WTC11 (cell line): Measurements from ENCODE around the gene SLC8A2. TPM values are rescaled to one million over a fixed set of nuclear protein-coding genes. Genes with fewer than 3 reads are reported as not detected.

Experiments
- ATAC-seq: fragments of 200-7000 bp; cut with Tn5 transposase; 2 replicates; pipeline ENCODE4 v1.10.0; 2021; ENCODE audit warnings: mild to moderate bottlenecking, moderate library complexity
- CTCF ChIA-PET: fragments of 300-600 bp; sonication (Branson Sonifier 250); formaldehyde crosslinking; loops from one replicate; lab custom pipeline; 2021; ENCODE audit warnings: antibody characterized with exemption; lab: Charles Lee
- POLR2A ChIA-PET: fragments of 350-600 bp; sonication (Branson Sonifier 250); formaldehyde crosslinking; loops from one replicate; lab custom pipeline; 2021; ENCODE audit warnings: antibody characterized with exemption; lab: Charles Lee
- DNase-seq: peaks from one replicate; pipeline ENCODE4 v3.0.0; 2021; ENCODE audit warnings: low spot score
- H3K27ac Mint-ChIP-seq: 2 replicates; pipeline ENCODE4 v1.8.0; 2021; ENCODE audit warnings: mixed read lengths
- H3K27me3 Mint-ChIP-seq: 2 replicates; pipeline ENCODE4 v1.8.0; 2021; ENCODE audit warnings: low read depth, mild to moderate bottlenecking, moderate library complexity, mixed read lengths
- H3K36me3 Mint-ChIP-seq: 2 replicates; pipeline ENCODE4 v1.8.0; 2021; ENCODE audit warnings: mixed read lengths
- H3K4me1 Mint-ChIP-seq: 2 replicates; pipeline ENCODE4 v1.8.0; 2022; ENCODE audit warnings: mixed read lengths
- H3K4me3 Mint-ChIP-seq: 2 replicates; pipeline ENCODE4 v1.8.0; 2021; ENCODE audit warnings: mild to moderate bottlenecking, moderate library complexity, mixed read lengths
- H3K9me3 Mint-ChIP-seq: 2 replicates; pipeline ENCODE4 v1.8.0; 2021; ENCODE audit warnings: mixed read lengths
- FOXK1 ChIP-seq: sonication (generic); formaldehyde crosslinking; IDR thresholded peaks from 2 replicates; pipeline ENCODE4 v1.8.0; 2022; ENCODE audit warnings: mild to moderate bottlenecking, moderate library complexity, missing genetic modification reagents
- GTF2I ChIP-seq: fragments of 250-450 bp; sonication (Bioruptor Pico); conservative IDR thresholded peaks from 2 replicates; pipeline ENCODE4 v1.4.0; 2021; ENCODE audit warnings: mild to moderate bottlenecking
- IRF2 ChIP-seq: sonication (generic); formaldehyde crosslinking; IDR thresholded peaks from 2 replicates; pipeline ENCODE4 v1.8.0; 2022; ENCODE audit warnings: low read depth, missing genetic modification reagents, borderline replicate concordance
- JUN ChIP-seq: sonication (generic); formaldehyde crosslinking; IDR thresholded peaks from 2 replicates; pipeline ENCODE4 v1.8.0; 2023; ENCODE audit warnings: mild to moderate bottlenecking, missing genetic modification reagents
- NFYB ChIP-seq: sonication (generic); formaldehyde crosslinking; conservative IDR thresholded peaks from 2 replicates; pipeline ENCODE4 v1.8.0; 2022; ENCODE audit warnings: low read depth, missing genetic modification reagents
- NR2C2 ChIP-seq: sonication (generic); formaldehyde crosslinking; IDR thresholded peaks from 2 replicates; pipeline ENCODE4 v1.8.0; 2022; ENCODE audit warnings: mild to moderate bottlenecking, missing genetic modification reagents
- OVOL2 ChIP-seq: fragments of 250-450 bp; sonication (Bioruptor Pico); IDR thresholded peaks from 2 replicates; pipeline ENCODE4 v1.9.0; 2021; ENCODE audit warnings: mild to moderate bottlenecking, borderline replicate concordance
- RELA ChIP-seq: sonication (generic); formaldehyde crosslinking; IDR thresholded peaks from 2 replicates; pipeline ENCODE4 v1.8.1; 2022; ENCODE audit warnings: missing genetic modification reagents, mild to moderate bottlenecking, borderline replicate concordance
- RORB ChIP-seq: fragments of 250-450 bp; sonication (Bioruptor Pico); IDR thresholded peaks from 2 replicates; pipeline ENCODE4 v1.9.0; 2021; ENCODE audit warnings: mild to moderate bottlenecking
- SMAD3 ChIP-seq: sonication (generic); formaldehyde crosslinking; IDR thresholded peaks from 2 replicates; pipeline ENCODE4 v1.8.0; 2022; ENCODE audit warnings: missing genetic modification reagents, mild to moderate bottlenecking, borderline replicate concordance
- TCF7 ChIP-seq: sonication (generic); formaldehyde crosslinking; IDR thresholded peaks from 2 replicates; pipeline ENCODE4 v1.8.0; 2022; ENCODE audit warnings: mild to moderate bottlenecking, low read depth, missing genetic modification reagents, moderate library complexity
- USF1 ChIP-seq: sonication (generic); formaldehyde crosslinking; IDR thresholded peaks from 2 replicates; pipeline ENCODE4 v1.8.0; 2022; ENCODE audit warnings: mild to moderate bottlenecking, missing genetic modification reagents
- ZNF219 ChIP-seq: sonication (generic); formaldehyde crosslinking; IDR thresholded peaks from 2 replicates; pipeline ENCODE4 v1.8.0; 2023; ENCODE audit warnings: missing genetic modification reagents, mild to moderate bottlenecking, borderline replicate concordance
- ZNF317 ChIP-seq: sonication (generic); formaldehyde crosslinking; IDR thresholded peaks from 2 replicates; pipeline ENCODE4 v1.8.1; 2023; ENCODE audit warnings: low read depth, mild to moderate bottlenecking, moderate library complexity, missing genetic modification reagents, borderline replicate concordance
- ZSCAN18 ChIP-seq: fragments of 250-450 bp; sonication (Bioruptor Pico); IDR thresholded peaks from 2 replicates; pipeline ENCODE4 v2.1.2; 2022; ENCODE audit warnings: mild to moderate bottlenecking, moderate library complexity
- total RNA-seq: library from RNA; stranded (reverse); gene quantifications from 3 replicates; pipeline ENCODE4 v1.2.3, GENCODE V29; 2021
- TF ChIP-seq, protein P1 (sequence below): sonication (generic); formaldehyde crosslinking; IDR thresholded peaks from 2 replicates; pipeline ENCODE4 v1.8.1; 2023; ENCODE audit warnings: mild to moderate bottlenecking, moderate library complexity, missing genetic modification reagents
- TF ChIP-seq, protein P2 (sequence below): fragments of 250-450 bp; sonication (Bioruptor Pico); IDR thresholded peaks from 2 replicates; pipeline ENCODE4 v1.9.0; 2021; ENCODE audit warnings: mild to moderate bottlenecking
- TF ChIP-seq, protein P3 (sequence below): fragments of 200-600 bp; IDR thresholded peaks from 2 replicates; pipeline ENCODE4 v1.8.0; 2022; ENCODE audit warnings: antibody characterized with exemption
- TF ChIP-seq, protein P4 (sequence below): fragments of 250-450 bp; sonication (Bioruptor Pico); IDR thresholded peaks from 2 replicates; pipeline ENCODE4 v1.8.0; 2021; ENCODE audit warnings: mild to moderate bottlenecking
- TF ChIP-seq, protein P5 (sequence below): sonication (generic); formaldehyde crosslinking; IDR thresholded peaks from 2 replicates; pipeline ENCODE4 v1.8.1; 2022; ENCODE audit warnings: low read depth, missing genetic modification reagents, borderline replicate concordance

SLC8A2 gene
- total RNA-seq, 1 experiment from 2014 or later: 6.5 TPM

DNA sequence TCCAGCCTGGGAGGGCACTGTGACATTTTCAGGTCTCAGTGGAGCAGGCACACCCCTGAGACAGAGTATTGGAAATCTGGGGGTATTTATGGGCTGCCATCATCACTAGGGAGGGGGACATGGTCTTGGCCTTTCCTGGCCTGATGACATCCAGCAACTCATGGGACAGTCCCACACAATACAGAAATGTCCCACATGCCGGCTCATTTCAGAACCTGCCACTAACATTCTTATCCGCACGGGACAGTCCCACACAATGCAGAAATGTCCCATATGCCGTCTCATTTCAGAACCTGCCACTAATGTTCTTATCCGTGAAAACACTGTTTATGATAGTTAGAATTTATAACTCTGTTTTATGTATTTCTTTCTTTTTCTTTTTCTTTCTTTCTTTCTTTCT lies 9.8 kb downstream of the SLC8A2 start:
- Mint-ChIP-seq H3K36me3 (no peaks in the 10 kb centered on the region), H3K27me3 (no peaks in the 10 kb centered on the region), H3K4me3 (no peak overlapping the region), H3K4me1 (peaks cover 13% of the 10 kb centered on the region), H3K9me3 (no peaks in the 10 kb centered on the region), H3K27ac (no peak overlapping the region)
- TF ChIP-seq ZNF219 (CRISPR knock-in tag): no peak
- TF ChIP-seq RORB: no peak
- TF ChIP-seq IRF2 (CRISPR knock-in tag): no peak
- no peak for TF ChIP-seq JUN (CRISPR knock-in tag)
- no peak for TF ChIP-seq TCF7
- no peak for TF ChIP-seq SMAD3
- TF ChIP-seq ZSCAN18 (CRISPR knock-in tag): no peak
- no peak for TF ChIP-seq NFYB
- ATAC-seq (no peak), DNase-seq (no peak)
- ChIA-PET POLR2A (no interaction called here), CTCF (interaction anchor here (1.0 kb wide), 2 partner anchors 33 to 237 kb away, joined by 3 read pairs; no protein-coding TSS in a partner anchor)

DNA sequence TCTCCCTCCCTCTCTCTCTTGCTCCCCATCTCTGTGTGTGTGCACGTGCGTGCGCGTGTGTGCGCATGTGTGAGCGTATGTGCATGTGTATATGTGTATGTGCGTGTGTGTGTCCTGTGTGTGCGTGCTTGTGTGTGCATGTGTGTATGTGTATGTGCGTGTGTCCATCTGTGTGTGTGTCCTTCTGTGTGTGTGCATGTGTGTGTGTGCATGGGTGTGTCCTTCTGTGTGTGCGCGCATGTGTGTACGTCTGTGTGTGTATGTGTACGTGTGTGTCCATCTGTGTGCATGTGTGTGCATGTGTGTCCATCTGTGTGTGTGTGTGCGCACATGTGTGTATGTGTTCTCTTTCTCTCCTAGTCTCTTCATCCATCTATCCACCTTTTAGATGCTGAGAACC lies 12.2 kb downstream of the SLC8A2 start:
- Mint-ChIP-seq H3K4me1 (peaks cover 6% of the 10 kb centered on the region), H3K4me3 (no peak overlapping the region), H3K9me3 (0 out of 2 replicates have a peak, but pooled peaks cover 3% of the 10 kb centered on the region), H3K27ac (no peak overlapping the region), H3K36me3 (peaks cover 4% of the 10 kb centered on the region; the same call in 1 of the 2 replicates), H3K27me3 (peaks cover 18% of the 10 kb centered on the region)
- CTCF ChIA-PET: no interaction called here
- DNase-seq: no peak
- no peak for ATAC-seq
- no peak for TF ChIP-seq OVOL2 (CRISPR knock-in tag)
- TF ChIP-seq, protein P1, sequence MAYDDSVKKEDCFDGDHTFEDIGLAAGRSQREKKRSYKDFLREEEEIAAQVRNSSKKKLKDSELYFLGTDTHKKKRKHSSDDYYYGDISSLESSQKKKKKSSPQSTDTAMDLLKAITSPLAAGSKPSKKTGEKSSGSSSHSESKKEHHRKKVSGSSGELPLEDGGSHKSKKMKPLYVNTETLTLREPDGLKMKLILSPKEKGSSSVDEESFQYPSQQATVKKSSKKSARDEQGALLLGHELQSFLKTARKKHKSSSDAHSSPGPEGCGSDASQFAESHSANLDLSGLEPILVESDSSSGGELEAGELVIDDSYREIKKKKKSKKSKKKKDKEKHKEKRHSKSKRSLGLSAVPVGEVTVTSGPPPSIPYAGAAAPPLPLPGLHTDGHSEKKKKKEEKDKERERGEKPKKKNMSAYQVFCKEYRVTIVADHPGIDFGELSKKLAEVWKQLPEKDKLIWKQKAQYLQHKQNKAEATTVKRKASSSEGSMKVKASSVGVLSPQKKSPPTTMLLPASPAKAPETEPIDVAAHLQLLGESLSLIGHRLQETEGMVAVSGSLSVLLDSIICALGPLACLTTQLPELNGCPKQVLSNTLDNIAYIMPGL (CRISPR knock-in tag): no peak
- no peak for TF ChIP-seq GTF2I (CRISPR knock-in tag)
- TF ChIP-seq, protein P2, sequence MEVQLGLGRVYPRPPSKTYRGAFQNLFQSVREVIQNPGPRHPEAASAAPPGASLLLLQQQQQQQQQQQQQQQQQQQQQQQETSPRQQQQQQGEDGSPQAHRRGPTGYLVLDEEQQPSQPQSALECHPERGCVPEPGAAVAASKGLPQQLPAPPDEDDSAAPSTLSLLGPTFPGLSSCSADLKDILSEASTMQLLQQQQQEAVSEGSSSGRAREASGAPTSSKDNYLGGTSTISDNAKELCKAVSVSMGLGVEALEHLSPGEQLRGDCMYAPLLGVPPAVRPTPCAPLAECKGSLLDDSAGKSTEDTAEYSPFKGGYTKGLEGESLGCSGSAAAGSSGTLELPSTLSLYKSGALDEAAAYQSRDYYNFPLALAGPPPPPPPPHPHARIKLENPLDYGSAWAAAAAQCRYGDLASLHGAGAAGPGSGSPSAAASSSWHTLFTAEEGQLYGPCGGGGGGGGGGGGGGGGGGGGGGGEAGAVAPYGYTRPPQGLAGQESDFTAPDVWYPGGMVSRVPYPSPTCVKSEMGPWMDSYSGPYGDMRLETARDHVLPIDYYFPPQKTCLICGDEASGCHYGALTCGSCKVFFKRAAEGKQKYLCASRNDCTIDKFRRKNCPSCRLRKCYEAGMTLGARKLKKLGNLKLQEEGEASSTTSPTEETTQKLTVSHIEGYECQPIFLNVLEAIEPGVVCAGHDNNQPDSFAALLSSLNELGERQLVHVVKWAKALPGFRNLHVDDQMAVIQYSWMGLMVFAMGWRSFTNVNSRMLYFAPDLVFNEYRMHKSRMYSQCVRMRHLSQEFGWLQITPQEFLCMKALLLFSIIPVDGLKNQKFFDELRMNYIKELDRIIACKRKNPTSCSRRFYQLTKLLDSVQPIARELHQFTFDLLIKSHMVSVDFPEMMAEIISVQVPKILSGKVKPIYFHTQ (CRISPR knock-in tag): no peak
- TF ChIP-seq, protein P3, sequence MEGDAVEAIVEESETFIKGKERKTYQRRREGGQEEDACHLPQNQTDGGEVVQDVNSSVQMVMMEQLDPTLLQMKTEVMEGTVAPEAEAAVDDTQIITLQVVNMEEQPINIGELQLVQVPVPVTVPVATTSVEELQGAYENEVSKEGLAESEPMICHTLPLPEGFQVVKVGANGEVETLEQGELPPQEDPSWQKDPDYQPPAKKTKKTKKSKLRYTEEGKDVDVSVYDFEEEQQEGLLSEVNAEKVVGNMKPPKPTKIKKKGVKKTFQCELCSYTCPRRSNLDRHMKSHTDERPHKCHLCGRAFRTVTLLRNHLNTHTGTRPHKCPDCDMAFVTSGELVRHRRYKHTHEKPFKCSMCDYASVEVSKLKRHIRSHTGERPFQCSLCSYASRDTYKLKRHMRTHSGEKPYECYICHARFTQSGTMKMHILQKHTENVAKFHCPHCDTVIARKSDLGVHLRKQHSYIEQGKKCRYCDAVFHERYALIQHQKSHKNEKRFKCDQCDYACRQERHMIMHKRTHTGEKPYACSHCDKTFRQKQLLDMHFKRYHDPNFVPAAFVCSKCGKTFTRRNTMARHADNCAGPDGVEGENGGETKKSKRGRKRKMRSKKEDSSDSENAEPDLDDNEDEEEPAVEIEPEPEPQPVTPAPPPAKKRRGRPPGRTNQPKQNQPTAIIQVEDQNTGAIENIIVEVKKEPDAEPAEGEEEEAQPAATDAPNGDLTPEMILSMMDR: no peak
- no peak for TF ChIP-seq USF1
- TF ChIP-seq FOXK1 (CRISPR knock-in tag): no peak
- TF ChIP-seq, protein P4, sequence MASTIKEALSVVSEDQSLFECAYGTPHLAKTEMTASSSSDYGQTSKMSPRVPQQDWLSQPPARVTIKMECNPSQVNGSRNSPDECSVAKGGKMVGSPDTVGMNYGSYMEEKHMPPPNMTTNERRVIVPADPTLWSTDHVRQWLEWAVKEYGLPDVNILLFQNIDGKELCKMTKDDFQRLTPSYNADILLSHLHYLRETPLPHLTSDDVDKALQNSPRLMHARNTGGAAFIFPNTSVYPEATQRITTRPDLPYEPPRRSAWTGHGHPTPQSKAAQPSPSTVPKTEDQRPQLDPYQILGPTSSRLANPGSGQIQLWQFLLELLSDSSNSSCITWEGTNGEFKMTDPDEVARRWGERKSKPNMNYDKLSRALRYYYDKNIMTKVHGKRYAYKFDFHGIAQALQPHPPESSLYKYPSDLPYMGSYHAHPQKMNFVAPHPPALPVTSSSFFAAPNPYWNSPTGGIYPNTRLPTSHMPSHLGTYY (CRISPR knock-in tag): no peak
- TF ChIP-seq NR2C2: no peak
- TF ChIP-seq, protein P5, sequence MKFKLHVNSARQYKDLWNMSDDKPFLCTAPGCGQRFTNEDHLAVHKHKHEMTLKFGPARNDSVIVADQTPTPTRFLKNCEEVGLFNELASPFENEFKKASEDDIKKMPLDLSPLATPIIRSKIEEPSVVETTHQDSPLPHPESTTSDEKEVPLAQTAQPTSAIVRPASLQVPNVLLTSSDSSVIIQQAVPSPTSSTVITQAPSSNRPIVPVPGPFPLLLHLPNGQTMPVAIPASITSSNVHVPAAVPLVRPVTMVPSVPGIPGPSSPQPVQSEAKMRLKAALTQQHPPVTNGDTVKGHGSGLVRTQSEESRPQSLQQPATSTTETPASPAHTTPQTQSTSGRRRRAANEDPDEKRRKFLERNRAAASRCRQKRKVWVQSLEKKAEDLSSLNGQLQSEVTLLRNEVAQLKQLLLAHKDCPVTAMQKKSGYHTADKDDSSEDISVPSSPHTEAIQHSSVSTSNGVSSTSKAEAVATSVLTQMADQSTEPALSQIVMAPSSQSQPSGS (CRISPR knock-in tag): no peak
- no peak for TF ChIP-seq RELA
- no peak for TF ChIP-seq ZNF317 (CRISPR knock-in tag)
- POLR2A ChIA-PET: no interaction called here
